CD4-positive, alpha-beta T cell treated with Interleukin-21 for 1 hour (primary cell): Measurements from ENCODE around the gene TRAPPC3.
"Not testable (repeated sequence)": the region's sequence is repeated elsewhere in the genome, so short reads cannot be mapped to it uniquely, and the experiment has no call there.

Source experiments
- DNase-seq: peaks from one replicate; pipeline ENCODE4 v3.0.0-alpha.2; 2020

TRAPPC3 gene

GRCh38 chr1:36149237-36149972, at the start of gene TRAPPC3:
Gene TRAPPC3, minus strand, starts transcription at chr1:36149486. Its CDS starts 108 bp downstream, at chr1:36149378.
- peak; percentile 100 for DNase-seq

GRCh38 chr1:36198641-36199040, 49.4 kb upstream of the TRAPPC3 start:
- no peak for DNase-seq

- DNase-seq, result not testable (repeated sequence)
Measured at GRCh38 chr1:36196805-36197204, 47.5 kb upstream of the TRAPPC3 start.

- peak; percentile 90 for DNase-seq
Measured at GRCh38 chr1:36187800-36188593, 38.7 kb upstream of the TRAPPC3 start.

- DNase-seq, result no peak
Measured at GRCh38 chr1:36183309-36183856, 34.1 kb upstream of the TRAPPC3 start.

- DNase-seq, result no peak
Measured at GRCh38 chr1:36182734-36183133, 33.4 kb upstream of the TRAPPC3 start.

- DNase-seq, result no peak
Measured at GRCh38 chr1:36179220-36179600, 29.9 kb upstream of the TRAPPC3 start.

GRCh38 chr1:36178471-36179219, 29.4 kb upstream of the TRAPPC3 start:
- no peak for DNase-seq

- no peak for DNase-seq
Measured at GRCh38 chr1:36177589-36178431, 28.5 kb upstream of the TRAPPC3 start.

- no peak for DNase-seq
Measured at GRCh38 chr1:36176106-36176949, 27.0 kb upstream of the TRAPPC3 start.

- DNase-seq, result no peak
Measured at GRCh38 chr1:36175137-36176095, 26.1 kb upstream of the TRAPPC3 start.

GRCh38 chr1:36174713-36175112, 25.4 kb upstream of the TRAPPC3 start:
- no peak for DNase-seq

GRCh38 chr1:36172983-36173382, 23.7 kb upstream of the TRAPPC3 start:
- DNase-seq, result no peak

GRCh38 chr1:36172017-36172747, 22.9 kb upstream of the TRAPPC3 start:
- no peak for DNase-seq

GRCh38 chr1:36170643-36171412, 21.5 kb upstream of the TRAPPC3 start:
- no peak for DNase-seq

GRCh38 chr1:36168514-36168913, 19.2 kb upstream of the TRAPPC3 start:
- DNase-seq, result no peak

GRCh38 chr1:36166938-36167905, 17.9 kb upstream of the TRAPPC3 start:
- DNase-seq, result no peak
